ENCODE measurements around the gene P2RX6. TPM values are rescaled to one million over a fixed set of nuclear protein-coding genes. Genes with fewer than 3 reads are reported as not detected.

Gene P2RX6
- total and polyA plus RNA-seq, 2 donors (not counting 3 experiments of a cell fraction or from before 2014, with no cell fraction given) = 0.06 TPM; not detected in 1

DNA sequence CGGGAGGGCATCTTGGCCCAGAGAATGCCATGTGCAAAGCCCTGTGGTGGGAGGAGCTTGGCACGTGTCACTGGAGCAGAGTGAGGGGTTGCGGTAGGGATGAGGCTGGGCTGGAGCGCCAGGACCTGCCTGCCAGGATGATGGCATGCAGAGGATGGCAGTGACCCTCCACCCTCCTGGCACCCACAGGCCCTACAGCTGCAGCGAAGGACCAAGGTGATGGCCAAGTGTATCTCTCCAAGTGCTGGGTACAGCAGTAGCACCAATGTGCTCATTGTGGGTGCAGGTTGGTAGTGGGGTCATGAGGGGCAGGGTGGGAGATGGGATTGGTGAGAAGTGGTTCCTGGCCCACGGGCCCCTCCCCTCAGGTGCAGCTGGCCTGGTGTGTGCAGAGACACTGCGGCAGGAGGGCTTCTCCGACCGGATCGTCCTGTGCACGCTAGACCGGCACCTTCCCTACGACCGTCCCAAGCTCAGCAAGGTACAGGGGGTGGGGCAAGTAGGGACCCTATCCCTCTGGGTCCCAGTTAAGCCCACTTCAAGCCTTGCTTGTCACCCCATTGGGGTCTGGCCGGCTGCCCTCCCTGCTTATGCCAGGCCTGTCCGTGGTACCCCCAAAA lies 40.5 kb upstream of the P2RX6 start:
- Histone ChIP-seq H3K9me1 (replicated peaks; ENCODE audit: control insufficient read depth, extremely low read depth, insufficient read depth, low read length) (no peaks in the 10 kb centered on the region), H3K79me2 (ENCODE audit: control insufficient read depth, insufficient read depth, low read length) (no peaks in the 10 kb centered on the region), H2AFZ (ENCODE audit: low read depth, low read length) (no peak overlapping the region), H3K4me3 (replicated peaks in 1 of 3; ENCODE audit: insufficient read depth in 1 of 3, low read depth in 1 of 3, low read length in 3 of 3) (no peak overlapping the region), H3K9me3 (replicated peaks; ENCODE audit: control insufficient read depth, insufficient read depth, low read length) (peaks cover 5% of the 10 kb centered on the region), H3K27ac (ENCODE audit: insufficient read depth, low read depth, low read length) (no peak overlapping the region), H4K20me1 (replicated peaks; ENCODE audit: control insufficient read depth, extremely low read depth, insufficient read depth, low read length) (no peaks in the 10 kb centered on the region), H3K9ac (replicated peaks; ENCODE audit: extremely low read depth, insufficient read depth, low read length) (no peak overlapping the region), H3K4me2 (ENCODE audit: insufficient read depth, low read length) (no peak overlapping the region), H3K36me3 (ENCODE audit: control insufficient read depth in 2 of 2, extremely low read depth in 1 of 2, insufficient read depth in 2 of 2, low read length in 2 of 2) (no peaks in the 10 kb centered on the region), H3K4me1 (ENCODE audit: control insufficient read depth, extremely low read depth, insufficient read depth, low read length) (peaks cover 3% of the 10 kb centered on the region), H3K27me3 (ENCODE audit: control insufficient read depth in 2 of 2, insufficient read depth in 2 of 2, low read length in 2 of 2) (no peaks in the 10 kb centered on the region)
- FAIRE-seq (no peak), DNase-seq (ENCODE audit: low read depth, low spot score) (no peak)
- intact Hi-C loops (cut with micrococcal nuclease) = no loop called here
- CTCF ChIA-PET = interaction anchor here (1.2 to 2.8 kb wide), 3 partner anchors 7 to 20 kb away, joined by 4 to 13 read pairs (median 5); partner anchors contain the start of gene LZTR1
- BruUV-seq (replicated peaks) = no TSS peak
- TF ChIP-seq FOS (IDR thresholded peaks at IDR 0.05; ENCODE audit: borderline replicate concordance, insufficient read depth, low read length) (no peak), MYC (IDR thresholded peaks at IDR 0.05; ENCODE audit: low read depth, low read length) (no peak), POLR2A (IDR thresholded peaks at IDR 0.05; ENCODE audit: low read depth, low read length) (no peak), POLR2AphosphoS5 (IDR thresholded peaks at IDR 0.05; ENCODE audit: insufficient read depth, low read depth, low read length) (no peak), JUN (IDR thresholded peaks at IDR 0.05; ENCODE audit: borderline replicate concordance, insufficient read depth, insufficient read length, low read depth) (no peak), GATA2 (IDR thresholded peaks at IDR 0.05; ENCODE audit: insufficient read depth, insufficient read length, low read depth, low read length) (no peak)
- TF ChIP-seq, protein P1, sequence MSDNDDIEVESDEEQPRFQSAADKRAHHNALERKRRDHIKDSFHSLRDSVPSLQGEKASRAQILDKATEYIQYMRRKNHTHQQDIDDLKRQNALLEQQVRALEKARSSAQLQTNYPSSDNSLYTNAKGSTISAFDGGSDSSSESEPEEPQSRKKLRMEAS (IDR thresholded peaks at IDR 0.05; ENCODE audit: insufficient read depth, insufficient read length) = no peak
- TF ChIP-seq, protein P2, sequence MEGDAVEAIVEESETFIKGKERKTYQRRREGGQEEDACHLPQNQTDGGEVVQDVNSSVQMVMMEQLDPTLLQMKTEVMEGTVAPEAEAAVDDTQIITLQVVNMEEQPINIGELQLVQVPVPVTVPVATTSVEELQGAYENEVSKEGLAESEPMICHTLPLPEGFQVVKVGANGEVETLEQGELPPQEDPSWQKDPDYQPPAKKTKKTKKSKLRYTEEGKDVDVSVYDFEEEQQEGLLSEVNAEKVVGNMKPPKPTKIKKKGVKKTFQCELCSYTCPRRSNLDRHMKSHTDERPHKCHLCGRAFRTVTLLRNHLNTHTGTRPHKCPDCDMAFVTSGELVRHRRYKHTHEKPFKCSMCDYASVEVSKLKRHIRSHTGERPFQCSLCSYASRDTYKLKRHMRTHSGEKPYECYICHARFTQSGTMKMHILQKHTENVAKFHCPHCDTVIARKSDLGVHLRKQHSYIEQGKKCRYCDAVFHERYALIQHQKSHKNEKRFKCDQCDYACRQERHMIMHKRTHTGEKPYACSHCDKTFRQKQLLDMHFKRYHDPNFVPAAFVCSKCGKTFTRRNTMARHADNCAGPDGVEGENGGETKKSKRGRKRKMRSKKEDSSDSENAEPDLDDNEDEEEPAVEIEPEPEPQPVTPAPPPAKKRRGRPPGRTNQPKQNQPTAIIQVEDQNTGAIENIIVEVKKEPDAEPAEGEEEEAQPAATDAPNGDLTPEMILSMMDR (IDR thresholded peaks at IDR 0.05; ENCODE audit: extremely low read depth in 1 of 2, insufficient read depth in 1 of 2, low read depth in 1 of 2, low read length in 2 of 2) = no peak
- dilution Hi-C loops (cut with MboI; ENCODE audit: extremely low pct_ligation_motif_present, low sequenced_read_pairs) = no loop called here
- POLR2A ChIA-PET = no interaction called here

Measured in endothelial cell of umbilical vein (primary cell).